LHCN-M2 (cell line): Measurements from ENCODE around the gene YJU2. TPM values are rescaled to one million over a fixed set of nuclear protein-coding genes. Genes with fewer than 3 reads are reported as not detected.
"Not testable (repeated sequence)": the region's sequence is repeated elsewhere in the genome, so short reads cannot be mapped to it uniquely, and the experiment has no call there.

Experiments used
- DNase-seq: peaks from one replicate; pipeline ENCODE4 v3.0.0-alpha.2; 2012; ENCODE audit warnings: low read depth
- total RNA-seq: library from RNA; depleted of rRNA; stranded (reverse); fragments of >200 nt; gene quantifications from 2 replicates; pipeline ENCODE4 v1.2.3, GENCODE V29; 2014

The YJU2 gene
- total RNA-seq, 1 experiment from 2014 or later = 24.2 TPM

DNA sequence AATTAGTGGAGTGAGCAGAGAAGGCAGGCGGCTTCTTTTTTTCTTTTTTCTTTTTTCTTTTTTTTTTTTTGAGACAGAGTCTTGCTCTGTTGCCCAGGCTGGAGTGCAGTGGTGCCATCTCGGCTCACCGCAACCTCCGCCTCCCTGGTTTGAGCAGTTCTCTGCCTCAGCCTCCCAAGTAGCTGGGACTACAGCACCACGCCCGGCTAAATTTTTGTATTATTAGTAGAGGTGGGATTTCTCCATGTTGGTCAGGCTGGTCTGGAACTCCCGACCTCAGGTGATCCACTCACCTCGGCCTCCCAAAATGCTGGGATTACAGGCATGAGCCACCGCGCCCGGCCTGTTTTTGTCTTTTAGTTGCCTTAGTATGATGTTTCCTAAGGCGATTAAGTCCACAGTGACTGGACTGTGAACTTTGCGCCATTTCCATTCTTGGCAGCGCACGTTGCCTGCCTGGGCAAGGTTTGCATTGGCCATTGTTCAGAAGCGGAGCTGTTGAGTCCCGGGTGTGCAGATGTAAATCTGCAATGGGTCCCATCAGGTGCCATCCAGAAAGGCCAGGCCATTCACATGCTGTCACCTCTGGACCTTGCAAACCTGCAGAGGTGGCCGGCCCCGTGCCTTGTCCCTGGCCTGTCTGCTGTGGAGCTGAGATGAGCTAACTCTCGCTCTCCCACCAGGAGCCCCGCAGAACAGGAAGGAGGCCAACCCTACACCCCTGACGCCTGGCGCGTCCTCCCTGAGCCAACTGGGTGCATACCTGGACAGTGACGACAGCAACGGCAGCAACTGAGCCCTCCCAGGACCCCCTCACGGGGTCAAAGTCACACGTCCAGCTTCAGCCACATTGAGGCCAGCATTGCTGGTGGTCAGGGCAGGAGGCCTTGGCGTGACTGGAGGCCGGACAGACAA, 21.3 kb downstream of the YJU2 start:
- DNase-seq = no peak

DNA sequence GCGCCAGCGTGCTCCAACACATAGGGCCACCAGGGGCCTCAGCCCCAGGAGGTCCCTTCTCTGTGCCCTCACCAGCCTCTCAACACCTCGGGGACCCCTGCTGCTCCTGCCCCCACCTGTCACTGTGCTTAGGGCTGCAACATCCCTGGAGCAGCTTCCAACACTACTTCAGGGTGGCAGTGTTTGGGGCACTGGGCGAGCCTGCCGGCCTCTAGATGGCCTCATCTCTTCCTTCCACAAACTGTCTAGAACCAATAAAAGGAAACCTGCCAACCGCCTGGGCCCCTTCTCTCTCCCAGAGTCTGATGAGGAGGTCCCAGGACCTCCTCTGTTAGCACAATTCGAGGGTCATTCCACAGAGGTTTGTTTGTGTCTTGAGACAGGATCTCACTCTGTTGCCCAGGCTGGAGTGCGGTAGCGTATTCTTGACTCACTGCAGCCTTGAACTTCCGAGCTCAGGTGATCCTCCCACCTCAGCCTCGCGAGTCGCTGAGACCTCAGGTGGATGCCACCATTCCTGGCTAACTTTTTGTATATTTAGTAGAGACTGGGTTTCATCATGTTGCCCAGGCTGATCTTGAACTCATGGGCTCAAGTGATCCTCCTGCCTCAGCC, 22.0 kb downstream of the YJU2 start:
- no peak for DNase-seq

DNA sequence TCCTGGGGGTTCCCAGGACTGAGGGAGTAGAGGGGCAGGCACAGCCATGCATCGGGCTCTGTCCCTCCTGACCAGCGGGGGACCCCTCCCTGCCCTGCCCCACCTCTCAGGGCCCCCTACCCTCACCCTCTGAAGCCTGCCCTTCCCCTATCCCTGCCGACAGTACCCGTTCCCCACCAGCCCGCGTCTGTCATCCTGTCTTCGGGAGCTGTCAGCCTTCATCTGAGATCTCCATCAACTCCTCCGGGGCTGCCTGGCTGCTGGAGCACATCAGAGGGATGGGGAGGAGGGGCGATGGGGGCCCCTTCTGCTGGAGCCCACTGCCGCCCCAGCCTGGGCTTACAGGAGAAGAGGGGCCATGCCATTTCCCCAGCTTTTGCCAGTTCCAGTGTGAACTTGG, 26.0 kb downstream of the YJU2 start:
- no peak for DNase-seq

DNA sequence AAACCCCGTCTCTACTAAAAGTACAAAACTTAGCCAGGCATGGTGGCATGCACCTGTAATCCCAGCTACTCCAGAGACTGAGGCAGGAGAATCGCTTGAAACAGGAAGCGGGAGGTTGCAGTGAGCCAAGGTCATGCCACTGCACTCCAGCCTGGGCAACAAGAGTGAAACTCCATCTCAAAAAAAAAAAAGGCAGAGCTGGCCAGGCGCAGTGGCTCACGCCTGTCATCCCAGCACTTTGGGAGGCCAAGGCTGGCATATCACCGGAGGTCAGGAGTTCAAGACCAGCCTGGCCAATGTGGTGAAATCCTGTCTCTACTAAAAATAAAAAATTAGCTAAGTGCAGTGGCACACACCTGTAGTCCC, 27.4 kb downstream of the YJU2 start:
- DNase-seq = not testable (repeated sequence)

DNA sequence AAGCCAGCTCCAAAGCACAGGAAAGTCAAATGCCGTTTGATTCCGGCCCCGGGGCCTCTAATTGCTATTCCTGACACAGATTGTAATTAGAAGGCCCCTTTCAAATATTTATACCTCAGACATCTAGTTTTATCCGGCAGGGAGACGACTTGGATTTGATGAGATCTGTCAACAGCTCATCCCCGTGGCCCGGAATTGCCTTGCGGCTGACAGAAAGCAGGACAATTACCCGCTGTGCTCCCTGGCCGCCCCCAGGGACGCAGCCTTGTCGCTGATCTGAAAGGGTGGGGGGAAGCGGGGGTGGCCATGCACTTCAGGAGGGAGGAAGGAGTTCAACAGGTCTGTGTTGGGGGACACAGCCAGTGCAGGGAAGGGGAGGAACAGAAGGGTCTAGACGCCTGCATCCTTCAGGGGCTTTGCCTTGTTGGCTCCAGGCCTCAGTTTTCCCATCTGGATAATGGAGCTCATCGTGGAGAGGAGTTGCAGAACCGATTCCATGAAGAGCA, 30.4 kb downstream of the YJU2 start:
- DNase-seq = no peak

DNA sequence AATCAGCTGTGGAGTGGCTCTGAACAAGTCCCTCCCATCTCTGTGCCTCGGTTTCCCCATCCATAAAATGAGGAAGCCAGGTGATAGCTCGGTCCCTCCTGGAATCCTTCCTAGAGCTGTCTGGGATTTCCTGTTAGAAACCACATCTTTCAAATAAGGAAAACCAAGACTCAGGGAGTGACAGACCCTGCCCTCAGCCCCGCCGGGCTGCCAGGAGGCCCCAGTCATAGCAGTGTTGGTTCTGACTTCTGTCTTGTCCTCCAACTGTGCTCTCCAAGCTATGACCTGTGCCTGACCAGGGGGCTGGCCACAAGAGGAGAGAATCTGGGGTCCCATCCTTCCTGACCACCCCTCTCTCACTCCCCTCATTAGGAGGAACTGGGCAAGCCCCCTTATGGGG, 31.1 kb downstream of the YJU2 start:
- DNase-seq = peak; percentile 39

DNA sequence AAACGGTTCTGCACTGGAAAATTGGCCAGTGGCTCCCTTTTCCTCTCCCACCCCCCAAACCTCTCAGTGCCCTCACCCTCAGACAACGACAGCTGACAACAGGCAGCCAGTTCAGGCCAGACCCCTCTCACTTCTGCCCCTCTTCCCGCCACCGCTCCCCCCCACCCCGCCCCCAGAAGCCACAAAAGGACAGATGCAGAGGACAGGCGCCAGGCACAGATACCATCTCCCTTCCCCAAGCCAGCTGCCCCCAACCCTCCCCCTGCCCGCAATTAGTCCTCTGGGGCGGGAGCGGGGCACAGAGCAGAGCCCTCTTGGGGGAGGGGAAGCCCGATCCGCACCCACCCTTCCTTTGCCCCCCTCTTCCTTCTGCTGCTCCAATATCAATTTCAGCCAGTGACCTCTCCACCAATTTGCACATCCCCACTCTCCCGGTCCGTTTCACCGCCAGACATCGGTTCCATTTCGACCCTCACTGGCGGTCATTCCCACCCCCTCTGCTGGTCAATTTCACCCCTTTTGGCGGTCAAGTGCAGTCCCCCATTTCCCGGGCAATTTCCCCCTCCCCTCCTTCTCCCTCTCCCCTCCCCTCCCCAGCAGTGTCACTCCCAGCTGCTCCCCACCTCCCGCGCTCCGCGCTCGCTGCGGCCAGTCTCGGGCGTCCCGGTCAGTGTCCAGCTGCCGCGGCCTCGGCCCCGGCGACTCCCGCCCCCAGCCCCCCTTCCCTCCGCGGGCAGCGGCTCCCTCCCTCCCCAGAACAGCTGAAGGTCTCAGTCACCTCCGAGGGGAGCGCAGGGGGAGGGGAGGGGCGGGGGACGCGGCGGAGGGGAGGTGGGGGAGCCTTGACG, 31.8 kb downstream of the YJU2 start, which contains the start of gene SHD:
TSS of gene SHD (plus strand) at position 848 of the 848 bp plus-strand sequence. CDS start 798 bp downstream, outside the sequence.
- DNase-seq = peak; percentile 87

DNA sequence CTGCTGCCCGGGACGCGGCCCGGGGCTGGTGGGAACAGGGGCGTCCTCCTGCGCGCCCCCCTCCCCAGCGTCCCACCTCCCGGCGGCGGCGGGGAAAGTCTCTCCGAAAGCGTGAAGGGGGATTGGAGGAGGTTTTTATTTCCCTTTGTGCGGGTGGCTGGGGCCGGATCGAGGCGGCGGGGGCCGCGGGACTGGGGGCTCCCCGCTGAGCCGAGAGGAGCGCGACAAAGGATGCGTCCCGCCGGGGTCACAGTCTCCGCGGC, 32.3 kb downstream of the YJU2 start:
- no peak for DNase-seq

DNA sequence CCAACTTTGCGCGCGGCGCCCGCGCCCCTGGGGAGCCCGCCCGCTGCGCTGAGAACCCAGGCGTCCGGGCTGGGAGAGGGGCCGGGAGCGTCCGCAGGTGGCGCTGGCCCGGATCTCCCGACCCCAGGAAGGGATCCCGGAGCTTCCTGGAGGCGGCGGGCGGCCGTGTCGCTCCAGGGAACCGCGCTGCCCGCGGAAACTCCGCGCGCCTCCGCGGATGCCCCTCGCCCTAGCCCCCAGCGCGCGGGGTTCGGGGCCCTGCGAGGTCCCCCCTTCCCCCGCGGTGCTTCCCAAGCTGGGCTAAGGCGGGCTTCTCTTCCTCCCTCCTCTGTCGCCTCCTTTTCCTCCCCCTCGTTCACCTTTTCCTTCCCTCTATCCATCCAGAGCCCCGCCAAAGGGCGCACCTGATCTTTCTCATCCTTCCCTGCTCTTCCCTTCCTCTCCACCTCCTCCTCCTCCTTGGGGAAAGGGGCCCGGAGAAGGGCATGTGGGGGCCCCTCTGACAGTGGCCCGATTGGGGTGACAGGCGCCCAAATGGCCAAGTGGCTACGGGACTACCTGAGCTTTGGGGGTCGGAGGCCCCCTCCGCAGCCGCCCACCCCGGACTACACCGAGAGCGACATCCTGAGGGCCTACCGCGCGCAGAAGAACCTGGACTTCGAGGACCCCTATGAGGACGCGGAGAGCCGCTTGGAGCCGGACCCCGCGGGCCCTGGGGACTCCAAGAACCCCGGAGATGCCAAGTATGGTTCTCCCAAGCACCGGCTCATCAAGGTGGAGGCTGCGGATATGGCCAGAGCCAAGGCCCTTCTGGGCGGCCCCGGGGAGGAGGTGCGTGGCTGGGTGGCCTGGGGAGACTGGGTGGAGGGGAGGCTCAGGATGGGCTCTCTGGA, 32.9 kb downstream of the YJU2 start:
- DNase-seq = no peak

DNA sequence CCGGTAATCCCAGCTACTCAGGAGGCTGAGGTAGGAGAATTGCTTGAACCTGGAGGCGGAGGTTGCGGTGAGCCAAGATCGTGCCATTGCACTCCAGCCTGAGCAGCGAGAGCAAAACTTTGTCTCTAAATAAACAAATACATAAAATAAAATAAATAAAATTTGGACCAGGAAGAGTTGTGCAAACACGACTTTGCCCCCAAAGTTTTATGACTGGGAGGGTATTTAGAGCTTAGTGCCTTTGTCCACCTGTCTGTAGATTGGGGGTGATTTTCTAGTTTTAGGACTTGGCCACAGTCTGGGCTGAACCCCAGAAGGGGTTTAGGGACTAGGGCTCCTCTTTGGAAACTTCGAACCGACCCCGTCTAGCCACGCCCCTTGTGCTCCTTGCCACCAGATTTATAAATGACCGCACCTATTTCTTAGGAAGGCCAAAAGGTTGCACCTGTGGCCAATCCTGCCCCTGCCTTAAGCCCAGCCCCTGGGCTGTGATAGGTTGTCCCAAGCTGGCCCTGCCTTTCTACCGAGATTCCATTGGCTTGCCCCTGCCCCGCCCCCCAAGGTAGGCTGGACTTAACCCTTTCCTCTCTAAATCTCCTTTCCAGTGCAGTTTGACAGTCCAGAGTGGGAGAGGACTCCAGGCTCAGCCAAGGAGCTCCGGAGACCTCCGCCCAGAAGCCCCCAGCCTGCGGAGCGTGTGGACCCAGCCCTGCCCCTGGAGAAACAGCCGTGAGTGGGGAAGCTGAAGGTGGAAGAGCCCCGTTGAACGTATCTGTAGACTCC, 37.5 kb downstream of the YJU2 start:
- peak; percentile 29 for DNase-seq

DNA sequence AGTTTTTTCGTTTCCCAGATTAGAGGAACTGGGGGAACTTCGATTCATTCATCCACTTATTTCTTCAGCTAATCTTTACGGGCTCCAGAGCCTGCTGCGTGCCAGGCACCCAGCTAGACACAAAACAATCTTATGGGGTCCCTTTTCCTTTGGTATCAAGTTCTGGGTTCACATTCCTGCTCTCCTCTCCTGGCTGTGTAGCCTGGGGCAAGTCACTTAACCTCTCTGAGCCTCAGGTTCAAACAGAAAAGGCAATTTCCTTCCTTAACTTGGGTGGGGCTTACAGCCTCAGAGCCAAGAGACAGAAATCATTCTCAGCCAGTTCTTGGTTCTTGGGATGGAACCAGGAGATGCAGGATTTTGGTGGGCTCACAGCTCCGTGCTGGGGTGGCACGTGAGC, 38.1 kb downstream of the YJU2 start:
- no peak for DNase-seq

DNA sequence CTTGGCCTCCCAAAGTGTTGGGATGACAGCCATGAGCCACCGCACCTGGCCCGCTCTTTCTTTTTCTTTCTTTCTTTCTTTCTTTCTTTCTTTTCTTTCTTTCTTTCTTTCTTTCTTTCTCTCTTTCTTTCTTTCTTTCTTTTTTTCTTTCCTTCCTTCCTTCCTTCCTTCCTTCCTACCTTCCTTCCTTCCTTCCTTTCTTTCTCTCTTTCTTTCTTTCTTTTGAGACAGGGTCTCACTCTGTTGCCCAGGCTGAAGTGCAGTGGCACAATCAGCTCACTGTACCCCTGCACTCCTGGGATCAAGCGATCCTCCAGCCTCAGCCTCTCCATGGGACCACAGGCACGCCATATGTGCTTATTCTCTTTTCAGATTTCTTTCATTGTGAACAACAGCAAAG, 39.3 kb downstream of the YJU2 start:
- not testable (repeated sequence) for DNase-seq

DNA sequence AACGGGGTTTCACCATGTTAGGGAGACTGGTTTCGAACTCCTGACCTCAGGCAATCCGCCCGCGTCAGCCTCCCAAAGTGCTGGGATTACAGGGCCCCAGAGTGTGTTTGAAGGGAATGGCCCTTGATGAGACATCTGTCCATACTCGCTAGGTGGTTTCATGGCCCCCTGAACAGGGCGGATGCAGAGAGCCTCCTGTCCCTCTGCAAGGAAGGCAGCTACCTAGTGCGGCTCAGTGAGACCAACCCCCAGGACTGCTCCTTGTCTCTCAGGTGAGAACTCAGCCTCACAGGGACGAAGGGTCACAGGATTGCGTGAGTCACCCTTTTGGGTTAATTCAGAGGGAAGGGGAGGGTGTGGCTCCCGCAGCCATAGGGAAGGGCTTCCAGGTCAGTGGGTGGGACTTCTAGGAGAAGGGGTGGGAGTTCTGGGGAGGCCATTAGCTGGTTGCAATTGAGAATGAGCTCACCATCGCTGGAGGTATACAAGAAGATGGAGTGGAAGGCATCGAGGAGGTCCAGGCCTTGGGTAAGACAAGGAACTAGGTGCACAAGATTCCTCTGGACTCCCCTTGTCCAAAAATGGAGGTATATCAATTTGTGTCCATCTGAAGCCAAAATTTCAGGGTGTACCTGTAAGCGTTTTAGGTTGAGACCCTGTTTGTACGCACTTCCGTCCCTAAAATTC, 41.4 kb downstream of the YJU2 start:
- DNase-seq = no peak

DNA sequence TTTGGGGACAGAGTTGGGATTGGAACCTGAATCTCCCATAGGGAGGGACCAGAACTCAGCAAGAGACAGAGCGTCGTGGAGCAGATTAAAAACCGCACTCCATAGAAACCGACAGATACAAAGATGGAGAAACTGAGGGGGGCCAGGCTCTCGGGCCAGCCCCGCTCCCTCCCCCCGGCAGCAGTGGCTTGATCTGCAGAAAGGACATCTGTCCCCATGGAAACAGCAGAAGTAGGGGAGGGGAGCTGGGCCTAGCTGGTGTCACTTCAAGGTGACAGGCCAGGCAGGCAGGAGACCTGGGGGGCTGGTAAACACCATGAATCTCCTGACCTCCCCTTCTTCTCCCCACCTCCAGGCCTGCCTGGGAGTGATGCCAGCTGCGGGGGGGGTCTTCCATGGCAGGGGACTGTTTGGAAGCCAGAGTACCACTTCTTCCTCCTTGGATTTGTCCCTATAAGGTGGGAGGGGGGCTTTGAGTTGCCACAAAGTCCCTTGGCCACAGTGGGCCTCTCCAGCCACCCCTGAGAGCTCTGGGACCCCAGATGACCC, 44.4 kb downstream of the YJU2 start:
- no peak for DNase-seq

DNA sequence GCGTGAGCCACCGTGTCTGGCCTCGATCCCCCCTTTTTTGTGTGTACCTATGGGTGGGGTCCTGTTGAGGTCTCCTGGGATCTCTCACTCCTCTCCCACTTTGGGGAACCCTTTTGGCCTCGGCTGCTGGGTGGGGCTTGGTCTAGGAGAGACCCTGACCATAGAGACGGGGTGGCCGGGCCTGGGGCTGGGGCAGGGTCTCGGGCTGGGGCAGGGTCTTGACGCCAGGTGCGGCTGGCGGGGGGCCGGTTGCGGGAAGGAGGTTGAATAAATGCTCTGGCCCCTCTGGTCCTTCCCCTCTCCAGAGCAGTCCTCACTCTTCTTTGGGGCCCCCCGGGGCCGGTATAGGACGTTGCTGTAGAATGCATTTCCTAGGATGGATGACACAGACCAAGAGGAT, 45.6 kb downstream of the YJU2 start:
- no peak for DNase-seq

DNA sequence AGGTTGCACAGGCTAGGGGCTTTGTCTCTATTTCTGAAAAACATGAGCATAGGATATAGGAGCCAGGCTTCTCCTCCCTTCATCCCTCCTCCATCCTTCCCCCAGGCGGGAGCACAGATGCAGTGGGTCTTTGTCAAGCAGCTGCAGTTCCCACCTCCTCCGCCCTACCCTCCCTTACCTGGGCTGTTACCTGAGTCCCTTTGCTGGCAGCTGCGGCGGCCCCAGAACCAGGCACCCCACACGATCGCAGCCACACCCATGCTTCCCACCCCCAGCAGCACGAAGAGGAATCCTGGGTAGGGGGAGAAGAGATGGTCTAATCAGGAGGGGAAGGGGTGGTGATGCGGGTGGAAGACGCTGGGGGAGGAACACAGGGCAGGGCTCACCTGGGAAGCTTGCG, 47.5 kb downstream of the YJU2 start:
- DNase-seq = no peak

DNA sequence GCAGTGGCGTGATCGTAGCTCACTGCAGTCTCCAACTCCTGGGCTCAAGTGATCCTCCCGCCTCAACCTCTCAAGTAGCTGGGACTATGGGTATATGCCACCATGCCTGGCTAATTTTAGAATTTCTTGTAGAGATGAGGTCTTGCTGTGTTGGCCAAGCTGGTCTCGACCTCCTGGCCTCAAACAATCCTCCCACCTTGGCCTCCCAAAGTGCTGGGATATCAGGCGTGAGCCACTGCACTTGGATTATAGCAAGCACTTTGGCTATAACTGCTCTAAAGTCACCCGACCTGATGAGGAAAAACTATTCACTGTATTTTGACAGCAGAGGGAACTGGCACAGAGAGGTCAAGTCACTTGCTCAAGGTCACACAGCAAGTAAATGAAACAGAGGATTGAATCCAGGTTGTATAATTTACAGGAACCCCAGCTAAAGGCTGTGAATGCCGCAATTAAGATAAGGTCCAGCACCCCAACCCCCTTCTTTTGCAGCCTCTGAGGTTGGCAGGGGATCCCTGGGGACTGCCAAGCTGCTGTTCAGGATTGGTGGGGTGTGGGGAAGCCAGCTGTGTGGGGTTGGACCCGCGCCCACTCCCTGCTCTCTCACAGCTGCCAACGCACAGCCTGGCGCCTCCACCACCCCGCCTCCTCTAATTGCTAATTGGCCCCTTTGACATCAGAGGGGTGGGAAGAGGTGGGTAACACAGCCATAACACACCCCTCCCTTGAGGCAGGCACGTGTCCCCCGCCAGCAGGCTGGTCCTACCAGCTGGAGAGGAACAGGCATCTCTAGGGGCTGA, 49.3 kb downstream of the YJU2 start:
- DNase-seq = peak; percentile 70
